NB4 (cell line): ENCODE measurements around the gene FAM161B.

Experiments used
- CTCF ChIP-seq: IDR thresholded peaks from one replicate; pipeline ENCODE4 v1.5.1; 2012; ENCODE audit warnings: low read depth, low read length
- MAX ChIP-seq: IDR thresholded peaks from 2 replicates; pipeline ENCODE4 v1.6.1; 2011; ENCODE audit warnings: low read depth, low read length
- MYC ChIP-seq: IDR thresholded peaks from 2 replicates; pipeline ENCODE4 v1.6.1; 2011; ENCODE audit warnings: low read depth, low read length
- POLR2A ChIP-seq: IDR thresholded peaks from 2 replicates; pipeline ENCODE4 v1.6.1; 2011; ENCODE audit warnings: mild to moderate bottlenecking; ENCODE audit not compliant: insufficient read length; ENCODE audit errors: extremely low read depth

DNA sequence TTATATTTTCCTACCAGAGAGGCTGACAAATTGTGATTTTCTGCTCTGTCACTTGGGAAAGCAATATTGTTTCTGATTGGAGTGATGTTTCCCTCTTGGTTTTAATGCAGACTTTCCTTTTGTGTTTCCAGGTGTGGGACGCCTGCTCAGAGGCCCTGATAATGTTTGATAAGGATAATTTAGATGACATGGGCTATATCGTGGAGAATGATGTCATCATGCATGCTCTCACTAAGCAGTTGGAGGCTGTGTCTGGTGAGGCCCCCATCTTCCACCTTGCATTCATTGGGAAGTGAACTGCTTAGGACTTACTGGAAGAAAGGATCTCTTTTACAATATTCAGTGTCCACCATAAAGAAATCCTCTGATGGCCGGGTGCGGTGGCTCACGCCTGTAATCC, 5.8 kb upstream of the FAM161B start:
- no peak for TF ChIP-seq CTCF
- TF ChIP-seq POLR2A = no peak
- TF ChIP-seq MAX = no peak
- TF ChIP-seq MYC = no peak
